GM18861 (cell line): ENCODE results near the gene PADI1.

Experiments
- ATAC-seq: cut with Tn5 transposase; IDR thresholded peaks from one replicate; pipeline ENCODE4 v1.9.1; 2021; ENCODE audit not compliant: unreplicated experiment

The PADI1 gene

GRCh38 chr1:17270891-17271765 is 66.2 kb downstream of the PADI1 start:
- no peak for ATAC-seq

GRCh38 chr1:17272066-17272465 is 67.1 kb downstream of the PADI1 start:
- no peak for ATAC-seq

GRCh38 chr1:17272646-17273045 is 67.7 kb downstream of the PADI1 start:
- ATAC-seq = no peak

- ATAC-seq = no peak
Measured at GRCh38 chr1:17273096-17273495, 68.2 kb downstream of the PADI1 start.

- no peak for ATAC-seq
Measured at GRCh38 chr1:17274186-17275170, 69.5 kb downstream of the PADI1 start.

- no peak for ATAC-seq
Measured at GRCh38 chr1:17276568-17276967, 71.6 kb downstream of the PADI1 start.

GRCh38 chr1:17277511-17278159 is 72.7 kb downstream of the PADI1 start:
- no peak for ATAC-seq

GRCh38 chr1:17278996-17279830 is 74.3 kb downstream of the PADI1 start:
- ATAC-seq = no peak

GRCh38 chr1:17280436-17280835 is 75.5 kb downstream of the PADI1 start:
- no peak for ATAC-seq

- no peak for ATAC-seq
Measured at GRCh38 chr1:17280894-17281293, 76.0 kb downstream of the PADI1 start.

- ATAC-seq = no peak
Measured at GRCh38 chr1:17281775-17282181, 76.8 kb downstream of the PADI1 start.

- no peak for ATAC-seq
Measured at GRCh38 chr1:17282836-17283235, 77.9 kb downstream of the PADI1 start.

- no peak for ATAC-seq
Measured at GRCh38 chr1:17286646-17287045, 81.7 kb downstream of the PADI1 start.

- no peak for ATAC-seq
Measured at GRCh38 chr1:17287130-17287776, 82.3 kb downstream of the PADI1 start.

GRCh38 chr1:17289721-17290120 is 84.8 kb downstream of the PADI1 start:
- no peak for ATAC-seq

GRCh38 chr1:17290553-17290952 is 85.6 kb downstream of the PADI1 start:
- no peak for ATAC-seq

GRCh38 chr1:17292299-17293160 is 87.6 kb downstream of the PADI1 start:
- no peak for ATAC-seq

- ATAC-seq = no peak
Measured at GRCh38 chr1:17293681-17294425, 88.9 kb downstream of the PADI1 start.
